SK-N-SH (cell line): ENCODE data around the gene BIRC3. TPM values are rescaled to one million over a fixed set of nuclear protein-coding genes. Genes with fewer than 3 reads are reported as not detected.

Experiments used
- CTCF ChIA-PET: fragments of 300-600, 350-600 bp; formaldehyde crosslinking; extraction: SDS; loops from one replicate; lab custom pipeline; 2021; lab: Yijun Ruan, JAX
- POLR2A ChIA-PET: fragments of 350-600 bp; sonication (Branson Sonifier 250); formaldehyde crosslinking; extraction: SDS; loops from one replicate; lab custom pipeline; 2020; ENCODE audit warnings: antibody characterized with exemption, inconsistent platforms; lab: Yijun Ruan, JAX
- DNase-seq: peaks from one replicate; pipeline ENCODE4 v3.0.0; 2012
- H2AFZ ChIP-seq: fragments of 200-600 bp; sonication (generic); 2 replicates; pipeline ENCODE4 v1.8.1; 2016; ENCODE audit warnings: antibody characterized with exemption, mild to moderate bottlenecking, low read depth
- H3F3A ChIP-seq: fragments of 200-600 bp; sonication (generic); replicated peaks from 2 replicates; pipeline ENCODE3; 2016; ENCODE audit warnings: antibody characterized with exemption, mild to moderate bottlenecking; ENCODE audit not compliant: insufficient read depth
- H3K27ac ChIP-seq, 2 experiments: fragments of 200-500 bp in 1 of 2; fragments of 200-600 bp in 1 of 2; sonication (Bioruptor generic) in 1 of 2; sonication (generic), shearing (Covaris generic) in 1 of 2; 2 replicates each; pipeline versions ENCODE4 v1.5.1 to v1.6.1; 2014 to 2016; ENCODE audit warnings: low read depth in 2 of 2, inconsistent platforms in 1 of 2, low read length in 1 of 2, mild to moderate bottlenecking in 1 of 2, mixed read lengths in 1 of 2
- H3K27me3 ChIP-seq: fragments of 200-600 bp; sonication (generic), shearing (Covaris generic); 2 replicates; pipeline ENCODE4 v1.6.1; 2016; ENCODE audit warnings: mixed run types; ENCODE audit not compliant: insufficient read depth
- H3K36me3 ChIP-seq, 2 experiments: fragments of 200-500 bp in 1 of 2; fragments of 200-600 bp in 1 of 2; sonication (Bioruptor generic) in 1 of 2; sonication (generic) in 1 of 2; replicated peaks in 1 of 2; 2 replicates each; pipeline versions ENCODE3 to v1.5.1; 2014 to 2016; ENCODE audit warnings: low read length in 1 of 2, mild to moderate bottlenecking in 1 of 2; ENCODE audit not compliant: insufficient read depth in 2 of 2, control insufficient read depth in 1 of 2
- H3K4me1 ChIP-seq, 2 experiments: fragments of 200-500 bp in 1 of 2; fragments of 200-600 bp in 1 of 2; sonication (Bioruptor generic) in 1 of 2; sonication (generic), shearing (Covaris generic) in 1 of 2; 2 replicates each; pipeline versions ENCODE4 v1.5.1 to v1.6.1; 2014 to 2016; ENCODE audit warnings: low read depth in 1 of 2, low read length in 1 of 2, mixed run types in 1 of 2; ENCODE audit not compliant: insufficient read depth in 2 of 2, control insufficient read depth in 1 of 2
- H3K4me2 ChIP-seq: fragments of 200-600 bp; sonication (generic), shearing (Covaris generic); 2 replicates; pipeline ENCODE4 v1.6.1; 2017; ENCODE audit warnings: mixed run types
- H3K4me3 ChIP-seq, 2 experiments: fragments of 200-500 bp in 1 of 2; fragments of 200-600 bp in 1 of 2; sonication (Bioruptor generic) in 1 of 2; sonication (generic), shearing (Covaris generic) in 1 of 2; 2 replicates each; pipeline versions ENCODE4 v1.5.1 to v1.8.1; 2014 to 2016; ENCODE audit warnings: low read depth in 2 of 2, inconsistent platforms in 1 of 2, low read length in 1 of 2, mild to moderate bottlenecking in 1 of 2, mixed read lengths in 1 of 2, moderate library complexity in 1 of 2
- H3K79me2 ChIP-seq: fragments of 200-600 bp; sonication (generic); 2 replicates; pipeline ENCODE4 v1.8.1; 2017; ENCODE audit warnings: mild to moderate bottlenecking; ENCODE audit not compliant: insufficient read depth
- H3K9ac ChIP-seq: fragments of 200-600 bp; sonication (generic); 2 replicates; pipeline ENCODE4 v1.6.1; 2017; ENCODE audit warnings: mixed run types
- H3K9me2 ChIP-seq: fragments of 200-600 bp; sonication (generic); 2 replicates; pipeline ENCODE4 v1.6.1; 2017; ENCODE audit warnings: mixed run types
- H3K9me3 ChIP-seq: fragments of 200-600 bp; sonication (generic); 2 replicates; pipeline ENCODE4 v1.6.1; 2017; ENCODE audit warnings: mixed run types, mild to moderate bottlenecking, moderate library complexity
- H4K20me1 ChIP-seq: fragments of 200-600 bp; sonication (generic); 2 replicates; pipeline ENCODE4 v1.6.1; 2017; ENCODE audit warnings: mild to moderate bottlenecking, mixed run types; ENCODE audit not compliant: insufficient read depth
- CTCF ChIP-seq: fragments of 200-600 bp; sonication (generic); IDR thresholded peaks from 2 replicates; pipeline ENCODE4 v1.6.1; 2017; ENCODE audit warnings: antibody characterized with exemption, mild to moderate bottlenecking, moderate library complexity
- EP300 ChIP-seq, 2 experiments: IDR thresholded peaks; 2 replicates each; pipeline versions ENCODE4 v1.4.0 to v1.6.1; 2012; ENCODE audit warnings: borderline replicate concordance in 1 of 2, low read depth in 1 of 2, low read length in 1 of 2
- FOXJ3 ChIP-seq: sonication (generic); formaldehyde crosslinking; IDR thresholded peaks from 2 replicates; pipeline ENCODE4 v1.5.1; 2020; ENCODE audit warnings: mild to moderate bottlenecking, missing genetic modification reagents
- IRF3 ChIP-seq: fragments of 150-350 bp; IDR thresholded peaks from 2 replicates; pipeline ENCODE4 v1.6.1; 2016; ENCODE audit warnings: mild to moderate bottlenecking, low read depth, low read length
- MAX ChIP-seq: IDR thresholded peaks from 2 replicates; pipeline ENCODE4 v1.4.0; 2012; ENCODE audit warnings: low read depth
- NFIC ChIP-seq: IDR thresholded peaks from 2 replicates; pipeline ENCODE4 v1.4.0; 2012; ENCODE audit warnings: borderline replicate concordance
- PBX3 ChIP-seq: IDR thresholded peaks from 2 replicates; pipeline ENCODE4; 2012
- RAD21 ChIP-seq: IDR thresholded peaks from 2 replicates; pipeline ENCODE4 v1.6.1; 2012; ENCODE audit warnings: mild to moderate bottlenecking, low read length
- REST ChIP-seq: IDR thresholded peaks from 2 replicates; pipeline ENCODE4 v1.6.1; 2012; ENCODE audit warnings: mild to moderate bottlenecking, low read depth, low read length, moderate library complexity
- RFX5 ChIP-seq: IDR thresholded peaks from 2 replicates; pipeline ENCODE4 v1.6.1; 2012; ENCODE audit warnings: mild to moderate bottlenecking, improper control_type of control experiment, low read length
- RXRA ChIP-seq: IDR thresholded peaks from 2 replicates; pipeline ENCODE4 v1.4.0; 2012; ENCODE audit warnings: low read depth, mild to moderate bottlenecking, borderline replicate concordance
- SIN3A ChIP-seq: IDR thresholded peaks from 2 replicates; pipeline ENCODE4 v1.6.1; 2012; ENCODE audit warnings: low read depth, mild to moderate bottlenecking, low read length, moderate library complexity, borderline replicate concordance
- SMC3 ChIP-seq: IDR thresholded peaks from 2 replicates; pipeline ENCODE4 v1.6.1; 2012; ENCODE audit warnings: low read depth, low read length, improper control_type of control experiment
- TAF1 ChIP-seq: IDR thresholded peaks from 2 replicates; pipeline ENCODE4 v1.6.1; 2012; ENCODE audit warnings: low read depth, mild to moderate bottlenecking, low read length, moderate library complexity, borderline replicate concordance
- TCF12 ChIP-seq: IDR thresholded peaks from 2 replicates; pipeline ENCODE4 v1.4.0; 2012
- TEAD4 ChIP-seq: IDR thresholded peaks from 2 replicates; pipeline ENCODE4 v1.4.0; 2012; ENCODE audit warnings: mild to moderate bottlenecking, borderline replicate concordance; ENCODE audit not compliant: insufficient read depth
- YY1 ChIP-seq: IDR thresholded peaks from 2 replicates; pipeline ENCODE4 v1.4.0; 2012; ENCODE audit warnings: low read depth, mild to moderate bottlenecking
- WGBS: methylation state at CpG from one replicate; pipeline ENCODE4 v1.1.6; 2017; ENCODE audit warnings: low lambda C conversion rate; 5-methylcytosine and 5-hydroxymethylcytosine counted together
- polyA plus RNA-seq, 3 experiments: library from polyadenylated mRNA; depleted of rRNA; stranded (reverse); fragments of >200 nt; gene quantifications; 2 replicates each; pipeline ENCODE4 v1.2.3, GENCODE V29; 2012

BIRC3 gene
- polyA plus RNA-seq, 1 of the 3 experiments (the other 2 are of a cell fraction), result 0.46 TPM

GRCh38 chr11:102267609-102268008 lies 49.7 kb upstream of the BIRC3 start (continued):
- TF ChIP-seq REST (peak; percentile 27; the same call in 1 of the 2 replicates), TEAD4 (peak; percentile 39; the same call in 1 of the 2 replicates)
- TF ChIP-seq, all 33 proteins: peak for 9

- H3K27ac ChIP-seq, result peak overlapping the region; percentile 75 to 77; a peak in 3 of 4 replicates
- peaks cover 6 to 32% of the 10 kb centered on the region in 2 experiments for H3K4me1 ChIP-seq
- H3K79me2 ChIP-seq, result no peaks in the 10 kb centered on the region
- no peak overlapping the region for H3K9ac ChIP-seq
- peak overlapping the region; percentile 35 to 52 for H3K4me3 ChIP-seq
- peaks cover 43% of the 10 kb centered on the region for H3F3A ChIP-seq
- H3K36me3 ChIP-seq, result no peaks in the 10 kb centered on the region
- ChIA-PET CTCF (interaction anchor here (0.8 to 3.3 kb wide), 9 partner anchors 11 to 260 kb away, joined by 3 to 14 read pairs (median 4); no protein-coding TSS in a partner anchor), POLR2A (no interaction called here)
- peak overlapping the region; percentile 73 for H3K4me2 ChIP-seq
- no peaks in the 10 kb centered on the region for H3K9me2 ChIP-seq
- TF ChIP-seq IRF3 (no peak), NFIC (peak; percentile 52), CTCF (peak; percentile 40), TAF1 (no peak), EP300 (IDR thresholded peaks at IDR 0.05; ENCODE audit: borderline replicate concordance in 1 of 2, low read depth in 1 of 2, low read length in 1 of 2) (no peak), RFX5 (no peak), MAX (0 out of 2 replicates have a peak, but pooled peaks have one; percentile 38), PBX3 (peak; percentile 83), FOXJ3 (CRISPR knock-in tag) (no peak), TCF12 (peak; percentile 0; the same call in 1 of the 2 replicates), SMC3 (0 out of 2 replicates have a peak, but pooled peaks have one; percentile 7), RAD21 (peak; percentile 47), SIN3A (peak; percentile 39; the same call in 1 of the 2 replicates), TEAD4 (no peak), YY1 (no peak), RXRA (no peak)
- H4K20me1 ChIP-seq, result no peaks in the 10 kb centered on the region
- 33% methylated on average over 14 of the region's 39 CpGs for WGBS
- no peaks in the 10 kb centered on the region for H3K27me3 ChIP-seq
- DNase-seq, result peak; percentile 80
- no peaks in the 10 kb centered on the region for H3K9me3 ChIP-seq
- peak overlapping the region; percentile 57 for H2AFZ ChIP-seq
These were observed 49.0 kb upstream of the BIRC3 start for GRCh38 chr11:102268083-102268984.
